ENCODE measurements around the gene STK11IP. TPM values are rescaled to one million over a fixed set of nuclear protein-coding genes. Genes with fewer than 3 reads are reported as not detected.

The STK11IP gene
- total RNA-seq, 1 experiment from 2014 or later = 45.0 TPM

DNA sequence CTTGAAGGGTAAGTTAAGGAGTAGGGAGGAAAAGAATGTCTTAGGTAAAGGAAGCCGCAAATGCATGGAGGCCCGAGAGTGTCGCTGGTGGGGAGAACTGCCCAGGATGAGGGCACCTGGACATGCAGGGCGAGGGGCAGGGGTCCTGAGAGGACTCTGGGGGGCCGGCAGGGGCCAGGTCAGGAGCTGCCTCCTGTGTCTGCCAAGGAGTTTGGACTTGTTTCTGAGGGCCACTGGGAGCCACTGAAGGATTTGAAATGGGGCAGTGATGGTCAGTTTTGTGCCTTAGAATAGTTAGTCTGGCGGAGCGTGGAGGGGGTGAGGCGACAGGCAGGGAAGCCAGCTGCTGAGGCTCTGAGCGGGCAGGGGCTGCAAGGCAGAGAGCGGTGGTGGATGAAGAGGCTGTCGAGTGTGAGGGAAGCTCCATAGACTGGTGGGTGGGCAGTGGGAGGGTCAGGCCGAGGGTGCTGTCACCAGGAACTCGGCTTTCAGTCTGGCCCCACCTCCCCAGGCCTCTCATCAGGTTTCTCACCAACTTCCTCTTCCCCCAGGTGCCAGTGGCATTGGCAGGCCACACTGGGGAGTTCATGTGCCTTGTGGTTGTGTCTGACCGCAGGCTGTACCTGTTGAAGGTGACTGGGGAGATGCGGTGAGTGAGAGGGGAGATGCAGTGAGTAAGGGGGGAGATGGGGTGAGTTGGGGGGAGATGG is 15.1 kb downstream of the STK11IP start:
- H3K4me1 ChIP-seq (ENCODE audit: control insufficient read depth in 1 of 2, insufficient read depth in 2 of 2, low read length in 2 of 2) = no peaks in the 10 kb centered on the region; a peak in 1 of 4 replicates
- H3K9me3 ChIP-seq (ENCODE audit: control insufficient read depth in 1 of 2, insufficient read depth in 1 of 2, low read depth in 1 of 2, low read length in 2 of 2) = no peaks in the 10 kb centered on the region
- H2AFZ ChIP-seq (ENCODE audit: low read depth, low read length, poor library complexity, severe bottlenecking) = no peak overlapping the region
- H3K4me3 ChIP-seq (replicated peaks in 1 of 2; ENCODE audit: low read depth in 1 of 2, low read length in 2 of 2) = no peak overlapping the region
- H3K36me3 ChIP-seq (ENCODE audit: control insufficient read depth in 1 of 2, insufficient read depth in 2 of 2, low read length in 2 of 2) = no peaks in the 10 kb centered on the region; a peak in 1 of 4 replicates
- intact Hi-C loops (cut with micrococcal nuclease) = no loop called here
- no peaks in the 10 kb centered on the region for H3K27me3 ChIP-seq (ENCODE audit: insufficient read depth, low read length)
- H4K20me1 ChIP-seq (ENCODE audit: insufficient read depth) = no peaks in the 10 kb centered on the region
- DNase-seq (ENCODE audit: low read depth, low spot score) = no peak
- no peak overlapping the region for H3K9ac ChIP-seq (ENCODE audit: low read length)
- no peak for ATAC-seq
- ChIA-PET CTCF (no interaction called here), POLR2A (no interaction called here), RAD21 (ENCODE audit: low non-redundant PET in 1 of 2, low total read pairs in 2 of 2, uncharacterized antibody in 2 of 2, unreplicated experiment in 2 of 2) (no interaction called here)
- H3K4me2 ChIP-seq (ENCODE audit: low read length) = no peak overlapping the region
- no peaks in the 10 kb centered on the region for H3K79me2 ChIP-seq (ENCODE audit: insufficient read depth, low read length)
- TF ChIP-seq SP1 (IDR thresholded peaks at IDR 0.05; ENCODE audit: low read depth) (no peak), RAD21 (IDR thresholded peaks at IDR 0.05; ENCODE audit: low read depth) (no peak), SIN3A (IDR thresholded peaks at IDR 0.05; ENCODE audit: low read depth) (no peak), CEBPB (IDR thresholded peaks at IDR 0.05; ENCODE audit: low read depth) (no peak), SRF (IDR thresholded peaks at IDR 0.05; ENCODE audit: low read depth) (no peak), YY1 (IDR thresholded peaks at IDR 0.05; ENCODE audit: extremely low read depth, insufficient replicate concordance, low read depth, low read length) (no peak), CBX3 (IDR thresholded peaks at IDR 0.05; ENCODE audit: low read depth) (no peak), TCF7L2 (IDR thresholded peaks at IDR 0.05; ENCODE audit: borderline replicate concordance, extremely low read depth, insufficient read depth, insufficient read length) (no peak), EGR1 (IDR thresholded peaks at IDR 0.05; ENCODE audit: low read depth) (no peak), EZH2phosphoT487 (IDR thresholded peaks at IDR 0.05; ENCODE audit: borderline replicate concordance) (no peak), ZFX (IDR thresholded peaks at IDR 0.05) (no peak), ELF1 (IDR thresholded peaks at IDR 0.05; ENCODE audit: borderline replicate concordance, low read depth) (no peak), FOSL1 (IDR thresholded peaks at IDR 0.05; ENCODE audit: low read depth) (no peak), EZH2 (IDR thresholded peaks at IDR 0.05) (no peak), ZNF274 (IDR thresholded peaks at IDR 0.05; ENCODE audit: low read depth, low read length) (no peak), JUND (IDR thresholded peaks at IDR 0.05) (no peak), POLR2A (IDR thresholded peaks at IDR 0.05; ENCODE audit: borderline replicate concordance, extremely low read depth, insufficient read depth, insufficient read length) (no peak)
- TF ChIP-seq, protein P1, sequence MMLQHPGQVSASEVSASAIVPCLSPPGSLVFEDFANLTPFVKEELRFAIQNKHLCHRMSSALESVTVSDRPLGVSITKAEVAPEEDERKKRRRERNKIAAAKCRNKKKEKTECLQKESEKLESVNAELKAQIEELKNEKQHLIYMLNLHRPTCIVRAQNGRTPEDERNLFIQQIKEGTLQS (IDR thresholded peaks at IDR 0.05) = no peak
- TF ChIP-seq, protein P2, sequence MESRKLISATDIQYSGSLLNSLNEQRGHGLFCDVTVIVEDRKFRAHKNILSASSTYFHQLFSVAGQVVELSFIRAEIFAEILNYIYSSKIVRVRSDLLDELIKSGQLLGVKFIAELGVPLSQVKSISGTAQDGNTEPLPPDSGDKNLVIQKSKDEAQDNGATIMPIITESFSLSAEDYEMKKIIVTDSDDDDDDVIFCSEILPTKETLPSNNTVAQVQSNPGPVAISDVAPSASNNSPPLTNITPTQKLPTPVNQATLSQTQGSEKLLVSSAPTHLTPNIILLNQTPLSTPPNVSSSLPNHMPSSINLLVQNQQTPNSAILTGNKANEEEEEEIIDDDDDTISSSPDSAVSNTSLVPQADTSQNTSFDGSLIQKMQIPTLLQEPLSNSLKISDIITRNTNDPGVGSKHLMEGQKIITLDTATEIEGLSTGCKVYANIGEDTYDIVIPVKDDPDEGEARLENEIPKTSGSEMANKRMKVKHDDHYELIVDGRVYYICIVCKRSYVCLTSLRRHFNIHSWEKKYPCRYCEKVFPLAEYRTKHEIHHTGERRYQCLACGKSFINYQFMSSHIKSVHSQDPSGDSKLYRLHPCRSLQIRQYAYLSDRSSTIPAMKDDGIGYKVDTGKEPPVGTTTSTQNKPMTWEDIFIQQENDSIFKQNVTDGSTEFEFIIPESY (IDR thresholded peaks at IDR 0.05; ENCODE audit: extremely low read depth, insufficient replicate concordance, low read length) = no peak
- TF ChIP-seq, protein P3, sequence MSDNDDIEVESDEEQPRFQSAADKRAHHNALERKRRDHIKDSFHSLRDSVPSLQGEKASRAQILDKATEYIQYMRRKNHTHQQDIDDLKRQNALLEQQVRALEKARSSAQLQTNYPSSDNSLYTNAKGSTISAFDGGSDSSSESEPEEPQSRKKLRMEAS (IDR thresholded peaks at IDR 0.05) = no peak
- no peaks in the 10 kb centered on the region for H3K9me2 ChIP-seq (ENCODE audit: insufficient read depth)
- no TSS peak for BruUV-seq (replicated peaks)
- no peak overlapping the region for H3K27ac ChIP-seq (ENCODE audit: low read depth, low read length)

Data from HCT116 (cell line).